NB4 (cell line): Measurements from ENCODE around the gene CFAP43.

Experiments
- DNase-seq: peaks from one replicate; pipeline ENCODE4 v3.0.0; 2010; ENCODE audit warnings: low read depth
- H3K4me3 ChIP-seq: one replicate; pipeline ENCODE4 v1.5.1; 2011; ENCODE audit warnings: mild to moderate bottlenecking, low read depth, low read length, moderate library complexity
- CTCF ChIP-seq: IDR thresholded peaks from one replicate; pipeline ENCODE4 v1.5.1; 2012; ENCODE audit warnings: low read depth, low read length
- MAX ChIP-seq: IDR thresholded peaks from 2 replicates; pipeline ENCODE4 v1.6.1; 2011; ENCODE audit warnings: low read depth, low read length
- MYC ChIP-seq: IDR thresholded peaks from 2 replicates; pipeline ENCODE4 v1.6.1; 2011; ENCODE audit warnings: low read depth, low read length
- POLR2A ChIP-seq: IDR thresholded peaks from 2 replicates; pipeline ENCODE4 v1.6.1; 2011; ENCODE audit warnings: mild to moderate bottlenecking; ENCODE audit not compliant: insufficient read length; ENCODE audit errors: extremely low read depth

Gene CFAP43

GRCh38 chr10:104119996-104120395 lies 112.2 kb downstream of the CFAP43 start:
- DNase-seq, result no peak
- TF ChIP-seq MAX (no peak), CTCF (no peak)
- H3K4me3 ChIP-seq, result no peak overlapping the region

- TF ChIP-seq CTCF, result no peak
- TF ChIP-seq MYC, result no peak
- no peak for TF ChIP-seq MAX
- TF ChIP-seq POLR2A, result no peak
- DNase-seq, result no peak
- H3K4me3 ChIP-seq, result no peak overlapping the region
Observed at GRCh38 chr10:104117839-104118323, 114.3 kb downstream of the CFAP43 start.

DNA sequence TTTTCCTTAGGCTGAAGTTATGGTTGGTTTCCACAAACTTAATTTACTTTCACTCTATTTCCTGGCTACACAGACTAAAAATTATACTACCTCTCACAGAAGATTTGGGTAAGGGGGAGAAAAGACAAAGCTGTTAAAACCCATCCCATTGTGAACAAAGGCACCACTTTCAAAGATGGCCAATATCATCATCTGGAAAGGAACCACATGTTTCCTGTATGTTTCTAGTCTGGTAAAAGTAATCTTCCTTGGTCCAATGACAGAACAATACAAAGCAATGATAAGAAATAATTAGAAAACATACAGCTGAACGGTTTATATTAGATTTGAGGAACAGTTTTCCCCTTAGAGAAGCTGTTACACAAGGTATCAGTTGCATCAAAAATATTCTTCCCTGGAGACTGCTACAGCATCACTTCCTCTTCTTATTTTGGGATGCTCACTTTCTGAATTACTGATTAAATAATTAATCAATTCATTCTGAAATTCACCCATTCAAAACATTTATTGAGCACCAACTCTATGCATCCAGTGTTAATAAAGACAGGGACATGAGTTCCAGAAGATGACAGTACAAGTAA lies 118.7 kb downstream of the CFAP43 start:
- no peak overlapping the region for H3K4me3 ChIP-seq
- DNase-seq, result peak; percentile 31
- TF ChIP-seq MYC (no peak), CTCF (no peak), MAX (no peak)

DNA sequence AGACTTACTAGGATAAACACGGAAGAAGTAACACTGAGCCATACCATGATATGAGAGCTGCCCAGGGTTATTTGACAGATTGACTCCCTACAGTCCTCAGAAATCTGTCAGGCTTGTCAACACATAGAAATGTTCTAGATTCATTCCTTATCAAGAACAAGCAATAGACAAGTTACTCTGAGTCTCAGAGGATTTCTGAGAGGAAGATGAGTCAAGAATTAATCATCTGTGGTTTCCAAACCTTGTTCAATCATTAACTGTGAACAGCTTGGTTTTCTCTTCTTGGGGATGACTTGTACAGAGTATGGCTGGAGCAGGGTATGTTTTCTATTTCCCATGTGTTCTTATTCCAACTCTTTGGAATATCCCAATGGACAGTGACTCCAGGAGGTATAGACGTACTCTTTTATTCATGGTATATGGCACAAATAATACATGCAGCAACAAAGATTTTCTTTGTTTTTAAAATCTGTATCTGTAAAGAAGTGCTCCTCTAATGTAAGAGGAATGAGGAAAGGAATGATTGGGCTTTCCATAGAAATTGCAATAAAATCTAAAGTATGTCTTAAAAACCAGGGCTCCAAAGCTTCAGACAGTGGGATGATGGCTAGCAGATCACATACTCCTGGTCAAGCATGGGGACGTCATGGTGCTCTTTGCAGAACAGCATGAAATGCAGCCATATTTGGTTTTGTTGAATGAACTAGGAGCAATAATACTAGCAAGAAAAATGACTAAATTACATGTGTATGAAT lies 122.1 kb downstream of the CFAP43 start:
- TF ChIP-seq MAX, result no peak
- TF ChIP-seq MYC, result no peak
- TF ChIP-seq CTCF, result no peak
- TF ChIP-seq POLR2A, result no peak
- DNase-seq, result peak; percentile 58
- H3K4me3 ChIP-seq, result no peak overlapping the region

- H3K4me3 ChIP-seq, result no peak overlapping the region
- DNase-seq, result no peak
- no peak for TF ChIP-seq MYC
- TF ChIP-seq MAX, result no peak
- TF ChIP-seq POLR2A, result no peak
- no peak for TF ChIP-seq CTCF
Observed at GRCh38 chr10:104104926-104105325, 127.2 kb downstream of the CFAP43 start.
